Panc1 (cell line): ENCODE measurements around the gene FGF14. TPM values are rescaled to one million over a fixed set of nuclear protein-coding genes. Genes with fewer than 3 reads are reported as not detected.

ENCODE experiments used
- ATAC-seq: fragments of 200-7000 bp; cut with Tn5 transposase; 2 replicates; pipeline ENCODE4 v1.9.1; 2020; ENCODE audit warnings: mild to moderate bottlenecking, moderate library complexity
- BruUV-seq: library from RNA; stranded (reverse); fragments of 400-500 nt; replicated peaks from 2 replicates; lab custom pipeline; 2021; lab: Mats Ljungman, UMichigan
- CTCF ChIA-PET: fragments of 300-600 bp; sonication (Branson Sonifier 250); formaldehyde crosslinking; loops from one replicate; lab custom pipeline; 2022; ENCODE audit warnings: antibody characterized with exemption; lab: Charles Lee
- POLR2A ChIA-PET: fragments of 300-600 bp; sonication (Branson Sonifier 250); formaldehyde crosslinking; loops from one replicate; lab custom pipeline; 2022; ENCODE audit warnings: antibody characterized with exemption; lab: Charles Lee
- DNase-seq: peaks from one replicate; pipeline ENCODE4 v3.0.0-alpha.2; 2010; ENCODE audit warnings: low read depth, low spot score
- H3K27ac ChIP-seq: 2 replicates; pipeline ENCODE4 v1.5.1; 2011; ENCODE audit warnings: mild to moderate bottlenecking, low read length, inconsistent platforms
- H3K27me3 ChIP-seq: fragments of 200-500 bp; sonication (Bioruptor generic); 2 replicates; pipeline ENCODE4 v1.6.0; 2014; ENCODE audit warnings: low read length, inconsistent platforms; ENCODE audit not compliant: control insufficient read depth, insufficient read depth
- H3K36me3 ChIP-seq: fragments of 200-500 bp; sonication (Bioruptor generic); 2 replicates; pipeline ENCODE4 v1.5.1; 2014; ENCODE audit warnings: inconsistent platforms, mild to moderate bottlenecking, low read length, moderate library complexity; ENCODE audit not compliant: control insufficient read depth, insufficient read depth
- H3K4me1 ChIP-seq: 2 replicates; pipeline ENCODE4 v1.5.1; 2011; ENCODE audit warnings: inconsistent platforms, mild to moderate bottlenecking, low read length, moderate library complexity; ENCODE audit not compliant: control insufficient read depth, insufficient read depth
- H3K4me3 ChIP-seq, 2 experiments: 2 replicates each; pipeline ENCODE4 v1.5.1; 2011 to 2012; ENCODE audit warnings: low read depth in 2 of 2, low read length in 2 of 2, mild to moderate bottlenecking in 2 of 2, inconsistent platforms in 1 of 2, moderate library complexity in 1 of 2
- H3K9me3 ChIP-seq: fragments of 200-500 bp; sonication (Bioruptor generic); 2 replicates; pipeline ENCODE4 v1.5.1; 2014; ENCODE audit warnings: low read depth, mild to moderate bottlenecking, inconsistent platforms, low read length, moderate library complexity; ENCODE audit not compliant: control insufficient read depth, insufficient read depth
- POLR2AphosphoS5 ChIP-seq: IDR thresholded peaks from 2 replicates; pipeline ENCODE4 v1.6.1; 2012; ENCODE audit warnings: mild to moderate bottlenecking, low read depth, low read length, moderate library complexity
- SIN3A ChIP-seq: IDR thresholded peaks from 2 replicates; pipeline ENCODE4 v1.6.1; 2012; ENCODE audit warnings: low read depth, mild to moderate bottlenecking, low read length, moderate library complexity, borderline replicate concordance; ENCODE audit not compliant: insufficient read depth
- TCF7L2 ChIP-seq: IDR thresholded peaks from 2 replicates; pipeline ENCODE4 v1.6.1; 2011; ENCODE audit warnings: mild to moderate bottlenecking, low read depth, low read length, inconsistent platforms
- in situ Hi-C: cut with HindIII; loops from 2 replicates; pipeline ENCODE4 v1.10.0; 2016; ENCODE audit warnings: low sequenced_read_pairs, low pct_unique_long_range_greater_than_20kb
- intact Hi-C: fragments of 100-400 bp; cut with micrococcal nuclease; formaldehyde crosslinking; loops from one replicate; pipeline ENCODE4 v1.10.0; 2022; ENCODE audit not compliant: unreplicated experiment
- total RNA-seq: library from RNA; stranded (reverse); gene quantifications from one replicate; pipeline ENCODE4 v1.2.1, GENCODE V29; 2021; ENCODE audit not compliant: unreplicated experiment
- TF ChIP-seq, protein P1 (sequence below): fragments of 450-650 bp; IDR thresholded peaks from 2 replicates; pipeline ENCODE4 v1.5.1; 2017; ENCODE audit warnings: mild to moderate bottlenecking
- TF ChIP-seq, protein P2 (sequence below), 2 experiments: IDR thresholded peaks; 2 replicates each; pipeline ENCODE4 v1.6.1; 2011 to 2012; ENCODE audit warnings: low read depth in 2 of 2, control low read depth in 1 of 2, low read length in 1 of 2, mild to moderate bottlenecking in 1 of 2, moderate library complexity in 1 of 2; ENCODE audit not compliant: insufficient read depth in 1 of 2

The FGF14 gene
- total RNA-seq, 1 experiment from 2014 or later = 0.03 TPM

DNA sequence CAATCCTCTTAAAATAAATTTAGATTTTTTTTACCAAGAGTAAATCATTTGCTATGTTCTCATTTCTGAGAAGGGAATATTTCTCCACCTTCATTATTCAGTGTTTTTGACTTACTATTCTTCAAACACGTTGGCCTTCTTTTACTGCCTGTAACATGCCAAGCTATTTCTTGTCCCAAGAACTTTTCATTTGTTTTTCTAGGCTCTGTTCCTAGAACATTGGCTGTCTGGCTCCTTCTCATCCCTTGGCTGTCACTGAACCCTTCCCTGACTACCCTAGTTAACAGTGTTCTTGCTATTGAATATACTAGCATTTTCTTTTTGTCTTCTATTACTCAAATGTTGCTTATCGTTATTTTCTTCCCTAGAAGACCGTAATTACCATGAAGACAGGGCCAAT lies 701.2 kb downstream of the FGF14 start:
- no peaks in the 10 kb centered on the region for H3K36me3 ChIP-seq
- intact Hi-C loops = no loop called here

DNA sequence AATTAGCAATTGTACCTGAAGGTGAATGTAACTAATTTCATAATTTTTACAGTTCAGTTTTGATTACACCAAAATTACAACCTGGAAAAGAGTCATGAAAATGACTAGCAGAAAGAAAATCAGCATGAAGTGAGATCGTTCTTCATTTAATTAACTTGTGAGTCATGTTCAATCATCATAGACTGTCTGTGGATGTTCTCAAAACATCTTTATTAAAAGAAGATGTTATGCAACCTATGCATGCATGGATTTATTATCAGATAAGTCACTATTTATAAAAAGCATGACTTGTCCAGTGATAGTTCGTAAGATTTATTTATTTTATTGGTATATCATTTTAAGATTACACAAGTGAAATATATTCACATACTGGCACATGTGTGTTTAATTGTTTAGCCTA lies 703.4 kb downstream of the FGF14 start:
- no peaks in the 10 kb centered on the region for H3K4me1 ChIP-seq
- no peak overlapping the region for H3K27ac ChIP-seq
- no peak for DNase-seq
- H3K36me3 ChIP-seq = no peaks in the 10 kb centered on the region
- intact Hi-C loops = no loop called here
- TF ChIP-seq, protein P1, sequence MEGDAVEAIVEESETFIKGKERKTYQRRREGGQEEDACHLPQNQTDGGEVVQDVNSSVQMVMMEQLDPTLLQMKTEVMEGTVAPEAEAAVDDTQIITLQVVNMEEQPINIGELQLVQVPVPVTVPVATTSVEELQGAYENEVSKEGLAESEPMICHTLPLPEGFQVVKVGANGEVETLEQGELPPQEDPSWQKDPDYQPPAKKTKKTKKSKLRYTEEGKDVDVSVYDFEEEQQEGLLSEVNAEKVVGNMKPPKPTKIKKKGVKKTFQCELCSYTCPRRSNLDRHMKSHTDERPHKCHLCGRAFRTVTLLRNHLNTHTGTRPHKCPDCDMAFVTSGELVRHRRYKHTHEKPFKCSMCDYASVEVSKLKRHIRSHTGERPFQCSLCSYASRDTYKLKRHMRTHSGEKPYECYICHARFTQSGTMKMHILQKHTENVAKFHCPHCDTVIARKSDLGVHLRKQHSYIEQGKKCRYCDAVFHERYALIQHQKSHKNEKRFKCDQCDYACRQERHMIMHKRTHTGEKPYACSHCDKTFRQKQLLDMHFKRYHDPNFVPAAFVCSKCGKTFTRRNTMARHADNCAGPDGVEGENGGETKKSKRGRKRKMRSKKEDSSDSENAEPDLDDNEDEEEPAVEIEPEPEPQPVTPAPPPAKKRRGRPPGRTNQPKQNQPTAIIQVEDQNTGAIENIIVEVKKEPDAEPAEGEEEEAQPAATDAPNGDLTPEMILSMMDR = no peak
- no peak for TF ChIP-seq POLR2AphosphoS5
- no peak for TF ChIP-seq SIN3A
- TF ChIP-seq TCF7L2 = no peak
- TF ChIP-seq, protein P2, sequence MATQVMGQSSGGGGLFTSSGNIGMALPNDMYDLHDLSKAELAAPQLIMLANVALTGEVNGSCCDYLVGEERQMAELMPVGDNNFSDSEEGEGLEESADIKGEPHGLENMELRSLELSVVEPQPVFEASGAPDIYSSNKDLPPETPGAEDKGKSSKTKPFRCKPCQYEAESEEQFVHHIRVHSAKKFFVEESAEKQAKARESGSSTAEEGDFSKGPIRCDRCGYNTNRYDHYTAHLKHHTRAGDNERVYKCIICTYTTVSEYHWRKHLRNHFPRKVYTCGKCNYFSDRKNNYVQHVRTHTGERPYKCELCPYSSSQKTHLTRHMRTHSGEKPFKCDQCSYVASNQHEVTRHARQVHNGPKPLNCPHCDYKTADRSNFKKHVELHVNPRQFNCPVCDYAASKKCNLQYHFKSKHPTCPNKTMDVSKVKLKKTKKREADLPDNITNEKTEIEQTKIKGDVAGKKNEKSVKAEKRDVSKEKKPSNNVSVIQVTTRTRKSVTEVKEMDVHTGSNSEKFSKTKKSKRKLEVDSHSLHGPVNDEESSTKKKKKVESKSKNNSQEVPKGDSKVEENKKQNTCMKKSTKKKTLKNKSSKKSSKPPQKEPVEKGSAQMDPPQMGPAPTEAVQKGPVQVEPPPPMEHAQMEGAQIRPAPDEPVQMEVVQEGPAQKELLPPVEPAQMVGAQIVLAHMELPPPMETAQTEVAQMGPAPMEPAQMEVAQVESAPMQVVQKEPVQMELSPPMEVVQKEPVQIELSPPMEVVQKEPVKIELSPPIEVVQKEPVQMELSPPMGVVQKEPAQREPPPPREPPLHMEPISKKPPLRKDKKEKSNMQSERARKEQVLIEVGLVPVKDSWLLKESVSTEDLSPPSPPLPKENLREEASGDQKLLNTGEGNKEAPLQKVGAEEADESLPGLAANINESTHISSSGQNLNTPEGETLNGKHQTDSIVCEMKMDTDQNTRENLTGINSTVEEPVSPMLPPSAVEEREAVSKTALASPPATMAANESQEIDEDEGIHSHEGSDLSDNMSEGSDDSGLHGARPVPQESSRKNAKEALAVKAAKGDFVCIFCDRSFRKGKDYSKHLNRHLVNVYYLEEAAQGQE (IDR thresholded peaks at IDR 0.05; ENCODE audit: insufficient read depth in 1 of 2, low read depth in 2 of 2, low read length in 1 of 2) = no peak
- in situ Hi-C loops = no loop called here
- no peaks in the 10 kb centered on the region for H3K27me3 ChIP-seq
- ChIA-PET POLR2A (no interaction called here), CTCF (no interaction called here)
- ATAC-seq = no peak
- H3K4me3 ChIP-seq = no peak overlapping the region
- H3K9me3 ChIP-seq = no peaks in the 10 kb centered on the region
- BruUV-seq = no TSS peak

More for the DNA sequence above, 701.2 kb downstream of the FGF14 start:
- no TSS peak for BruUV-seq
- Histone ChIP-seq H3K27me3 (no peaks in the 10 kb centered on the region), H3K4me3 (no peak overlapping the region), H3K9me3 (no peaks in the 10 kb centered on the region), H3K27ac (no peak overlapping the region), H3K4me1 (no peaks in the 10 kb centered on the region)
- ATAC-seq = no peak
- no peak for DNase-seq
- in situ Hi-C loops = no loop called here
- TF ChIP-seq, protein P1 = no peak
- TF ChIP-seq POLR2AphosphoS5 (no peak), TCF7L2 (no peak)
- TF ChIP-seq, protein P2 (IDR thresholded peaks at IDR 0.05; ENCODE audit: insufficient read depth in 1 of 2, low read depth in 2 of 2, low read length in 1 of 2) = no peak
- POLR2A ChIA-PET = interaction anchor here (0.6 kb wide), 1 partner anchor 1506 kb away, joined by 3 read pairs; no protein-coding TSS in a partner anchor
- CTCF ChIA-PET = no interaction called here
